ENCODE measurements around the gene ZNF550.

- TF ChIP-seq CTCF (IDR thresholded peaks at IDR 0.05 in 8 of 11, conservative IDR thresholded peaks at IDR 0.05 in 3 of 11) (no peak), POLR2AphosphoS5 (IDR thresholded peaks at IDR 0.05) (no peak)
Measured at GRCh38 chr19:57506163-57506562, 53.5 kb downstream of the ZNF550 start.

Data from spleen (tissue), 7 donors.